Kidney tubule cell (primary cell): Measurements from ENCODE around the gene AGAP9.
A peak's percentile ranks its signal among the peaks of the same experiment; 100 is the strongest.
"Not testable (repeated sequence)": the region's sequence is repeated elsewhere in the genome, so short reads cannot be mapped to it uniquely, and the experiment has no call there.

Source experiments
- DNase-seq: peaks from one replicate; pipeline ENCODE4 v3.0.0-alpha.2; 2018; ENCODE audit warnings: low spot score

AGAP9 gene

GRCh38 chr10:47523475-47523874, at the start of gene AGAP9:
TSS of gene AGAP9 (minus strand) at chr10:47523638. CDS start at chr10:47523526, 112 bp downstream.
- DNase-seq, result not testable (repeated sequence)

- not testable (repeated sequence) for DNase-seq
Measured at GRCh38 chr10:47571138-47571912, 47.9 kb upstream of the AGAP9 start.

GRCh38 chr10:47566757-47567156, 43.3 kb upstream of the AGAP9 start:
- not testable (repeated sequence) for DNase-seq

GRCh38 chr10:47566108-47566699, 42.8 kb upstream of the AGAP9 start:
- DNase-seq, result not testable (repeated sequence)

DNA sequence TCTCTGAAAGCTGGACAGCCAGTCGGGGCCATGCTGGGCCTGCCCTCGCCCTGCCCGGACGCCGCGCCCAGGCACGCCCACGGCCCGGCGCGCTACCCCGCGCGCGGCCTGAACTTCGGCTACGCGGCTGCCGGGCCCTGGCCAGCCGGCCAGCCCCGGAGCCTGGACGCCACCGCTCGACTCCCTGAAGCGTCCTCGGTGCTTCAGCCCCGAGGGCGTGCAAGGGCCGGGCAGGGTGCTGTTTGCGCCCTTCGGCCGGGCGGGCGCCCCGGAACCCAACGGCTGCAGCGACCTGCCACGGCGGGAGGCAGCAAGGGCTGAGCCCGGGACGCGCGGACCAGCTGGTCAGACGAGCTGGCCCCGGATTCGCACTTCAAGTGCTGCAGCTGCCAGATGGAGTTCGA, 42.1 kb upstream of the AGAP9 start:
- not testable (repeated sequence) for DNase-seq

GRCh38 chr10:47564953-47565352, 41.5 kb upstream of the AGAP9 start:
- DNase-seq, result not testable (repeated sequence)

DNA sequence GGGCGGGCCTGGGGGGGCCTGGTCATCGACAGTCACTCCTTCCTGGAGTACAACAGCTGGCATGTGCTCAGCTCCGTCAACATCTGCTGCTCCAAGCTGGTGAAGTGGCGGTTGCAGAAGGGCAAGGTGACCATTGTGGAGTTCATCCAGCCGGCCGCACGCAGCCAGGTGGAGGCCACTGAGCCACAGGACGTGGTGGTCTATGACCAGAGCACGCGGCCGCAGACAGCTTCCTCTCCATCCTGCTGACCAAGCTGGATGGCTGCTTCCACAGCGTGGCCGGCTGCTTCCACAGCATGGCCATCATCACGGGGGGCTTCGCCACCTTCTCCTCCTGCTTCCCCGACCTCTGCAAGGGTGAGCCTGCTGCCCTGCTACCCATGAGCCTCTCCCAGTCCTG, 40.9 kb upstream of the AGAP9 start:
- DNase-seq, result not testable (repeated sequence)

GRCh38 chr10:47560452-47560851, 37.0 kb upstream of the AGAP9 start:
- peak; percentile 48 for DNase-seq

- DNase-seq, result peak; percentile 40
Measured at GRCh38 chr10:47559718-47560308, 36.4 kb upstream of the AGAP9 start.

DNA sequence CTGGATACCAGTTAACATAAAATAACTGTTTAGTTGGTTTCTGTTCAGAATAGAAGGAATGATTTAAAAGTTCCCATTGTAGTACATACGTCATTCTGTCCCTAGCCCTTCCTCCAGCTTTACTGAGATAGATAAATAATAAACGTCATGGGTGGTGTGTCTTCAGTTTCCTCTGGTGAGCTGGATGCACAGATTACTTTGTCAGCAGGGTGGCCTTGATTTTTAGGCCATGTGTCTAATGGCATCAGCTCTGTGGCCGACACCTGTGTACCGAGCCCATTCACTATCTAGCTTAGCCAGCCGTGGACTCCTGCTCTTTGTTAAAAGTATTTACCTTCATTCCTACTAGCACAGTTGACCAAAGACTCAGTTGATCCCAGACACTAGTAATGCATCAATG, 34.7 kb upstream of the AGAP9 start:
- DNase-seq, result peak; percentile 52

DNA sequence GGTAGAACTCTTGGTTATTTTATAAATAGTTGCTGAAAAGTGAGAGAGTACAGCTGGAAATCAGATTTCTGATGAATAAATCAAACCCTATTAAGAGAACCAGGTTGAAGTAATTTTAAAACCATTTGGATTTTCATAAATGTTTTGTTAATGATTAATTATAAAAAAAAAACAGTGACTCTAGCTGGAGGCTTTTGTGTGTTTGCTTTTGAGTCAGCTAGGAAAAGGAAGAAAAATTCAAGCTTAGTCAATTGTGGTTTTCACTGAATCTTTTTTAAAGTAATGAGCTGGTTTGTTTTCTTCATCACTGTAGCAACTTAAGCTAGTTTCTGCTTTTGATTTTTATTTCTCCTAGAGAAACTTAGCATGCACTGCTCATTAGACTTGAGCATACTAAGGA, 34.2 kb upstream of the AGAP9 start:
- DNase-seq, result peak; percentile 74

- DNase-seq, result not testable (repeated sequence)
Measured at GRCh38 chr10:47555334-47555733, 31.9 kb upstream of the AGAP9 start.

DNA sequence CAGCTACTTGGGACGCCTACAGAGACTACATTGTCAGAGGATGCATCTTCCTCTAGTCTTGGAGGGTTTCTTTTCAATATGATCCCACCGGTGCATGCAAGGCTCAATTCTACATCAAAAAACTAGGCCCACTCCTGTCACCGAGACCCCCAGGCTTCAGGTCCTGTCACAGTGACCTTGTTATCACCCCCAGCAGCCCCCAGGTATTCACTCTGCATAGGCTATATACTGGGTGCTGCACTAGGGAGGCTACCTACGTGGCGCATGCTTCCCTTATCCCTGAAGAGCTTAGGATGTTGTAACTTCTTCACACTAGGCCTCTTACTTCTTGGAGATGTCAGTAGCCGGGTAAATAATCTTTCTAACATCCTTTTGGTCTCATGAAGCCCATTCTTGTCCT, 31.1 kb upstream of the AGAP9 start:
- not testable (repeated sequence) for DNase-seq

DNA sequence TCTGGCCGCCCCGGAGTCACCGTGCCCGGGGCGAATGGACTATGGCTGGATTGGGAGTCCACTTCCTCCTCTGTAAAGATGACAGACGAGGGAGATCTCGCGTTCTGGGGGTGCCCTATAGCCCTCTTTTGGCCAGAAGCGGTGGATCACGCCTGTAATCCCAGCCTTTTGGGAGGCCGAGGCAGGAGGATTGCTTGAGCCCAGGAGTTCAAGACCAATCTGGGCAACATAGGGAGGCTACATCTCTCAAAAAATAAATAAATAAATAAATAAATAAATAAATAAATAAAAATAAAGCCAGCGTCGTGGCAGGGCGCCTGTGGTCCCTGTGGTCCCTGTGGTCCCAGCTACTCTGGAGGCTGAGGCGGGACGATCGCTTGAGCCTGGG, 30.4 kb upstream of the AGAP9 start:
- DNase-seq, result peak; percentile 4

GRCh38 chr10:47553214-47553859, 29.9 kb upstream of the AGAP9 start:
- peak; percentile 92 for DNase-seq

DNA sequence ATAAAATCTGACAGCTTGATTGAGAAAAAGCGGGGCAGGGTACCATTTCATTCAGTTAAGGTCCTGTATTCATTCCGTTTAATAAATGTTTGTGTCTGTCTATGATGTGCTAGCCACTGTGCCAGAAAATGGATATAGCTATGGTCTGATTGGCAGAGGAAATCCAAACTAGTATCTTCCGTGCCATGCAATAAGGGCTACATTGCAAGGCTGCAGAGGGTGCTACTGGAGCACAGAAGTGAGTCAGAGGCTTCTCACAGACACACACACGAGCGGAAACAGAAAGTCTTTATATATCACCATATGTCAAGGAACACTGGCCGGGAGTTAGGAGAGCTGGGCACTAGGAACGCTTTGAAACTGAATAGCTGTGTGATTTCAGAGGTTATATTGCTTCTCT, 29.3 kb upstream of the AGAP9 start:
- peak; percentile 78 for DNase-seq

DNA sequence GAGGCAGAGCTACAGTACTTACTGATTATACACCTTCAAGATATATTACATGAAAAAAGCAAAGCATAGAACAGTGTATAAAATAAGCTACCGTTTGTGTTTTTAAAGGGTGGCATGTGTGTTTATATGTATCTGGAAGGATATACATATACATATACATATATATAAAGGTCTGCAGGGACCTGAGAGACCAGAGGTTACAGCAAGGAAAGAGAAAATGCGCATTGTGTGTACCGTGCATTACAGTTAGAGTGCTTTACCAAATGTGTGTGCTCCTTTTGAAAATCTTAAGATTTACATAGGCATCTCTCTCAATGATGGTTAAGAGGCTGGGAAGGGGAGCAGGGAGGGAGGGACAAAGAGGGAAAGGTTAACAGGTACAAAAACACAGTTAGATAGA, 23.8 kb upstream of the AGAP9 start:
- not testable (repeated sequence) for DNase-seq

DNA sequence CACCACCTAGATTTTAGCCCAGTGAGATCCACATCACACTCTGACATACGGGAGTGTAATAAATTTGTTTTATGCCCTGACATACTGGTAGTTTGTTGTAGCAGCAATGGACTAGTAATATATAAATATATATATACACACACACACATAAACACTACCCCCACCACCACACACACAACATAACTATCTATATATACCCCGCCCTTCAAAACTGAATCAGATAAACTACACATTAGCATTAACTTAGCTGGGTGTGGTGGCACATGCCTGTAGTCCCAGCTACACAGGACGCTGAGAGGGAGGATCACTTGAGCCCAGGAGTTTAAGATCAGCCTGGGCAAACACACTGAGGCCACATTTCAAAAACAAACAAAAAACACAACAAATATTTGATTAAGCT, 13.0 kb upstream of the AGAP9 start:
- not testable (repeated sequence) for DNase-seq

DNA sequence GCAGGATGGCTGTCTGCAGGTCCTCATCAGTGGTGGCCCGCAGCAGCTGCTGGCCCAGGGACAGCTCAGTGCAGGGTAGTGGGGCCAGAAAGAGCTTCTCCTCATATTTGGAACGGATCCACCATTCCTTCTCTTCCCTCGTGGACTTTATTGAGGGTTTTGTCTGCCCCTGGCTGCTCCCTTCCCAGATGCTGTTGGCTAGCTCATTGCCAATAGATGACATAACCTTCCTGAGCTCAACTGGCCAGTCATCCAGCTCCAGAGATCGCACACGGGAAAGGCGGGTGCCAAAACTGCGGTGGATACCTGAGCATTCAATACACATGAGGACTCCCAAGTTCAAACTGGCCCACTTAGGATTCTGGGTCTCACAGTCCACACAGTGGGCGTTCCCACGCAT, 21.1 kb downstream of the AGAP9 start:
- not testable (repeated sequence) for DNase-seq

- DNase-seq, result not testable (repeated sequence)
Measured at GRCh38 chr10:47494226-47494625, 29.2 kb downstream of the AGAP9 start.

GRCh38 chr10:47491600-47491999, 31.8 kb downstream of the AGAP9 start, which contains the start of gene FAM25G:
TSS of gene FAM25G (minus strand) at chr10:47491700. CDS start at chr10:47491674, 26 bp downstream.
- DNase-seq, result not testable (repeated sequence)

- not testable (repeated sequence) for DNase-seq
Measured at GRCh38 chr10:47489630-47490029, 33.8 kb downstream of the AGAP9 start.
